H9 (cell line): ENCODE measurements around the gene JARID2. TPM values are rescaled to one million over a fixed set of nuclear protein-coding genes. Genes with fewer than 3 reads are reported as not detected.

Source experiments
- DNase-seq: peaks from one replicate; pipeline ENCODE4 v3.0.0-alpha.2; 2017
- H2AFZ ChIP-seq: one replicate; pipeline ENCODE4 v1.6.1; 2013; ENCODE audit warnings: mild to moderate bottlenecking, low read length, control low read depth, moderate library complexity
- H2AK5ac ChIP-seq: 2 replicates; pipeline ENCODE4 v1.6.1; 2013; ENCODE audit warnings: low read length, control low read depth, mixed read lengths; ENCODE audit not compliant: insufficient read length
- H2BK120ac ChIP-seq: one replicate; pipeline ENCODE4 v1.6.1; 2013; ENCODE audit warnings: low read depth, mild to moderate bottlenecking, low read length, control low read depth, inconsistent platforms; ENCODE audit not compliant: poor library complexity, severe bottlenecking
- H2BK12ac ChIP-seq: 2 replicates; pipeline ENCODE4 v1.6.1; 2013; ENCODE audit warnings: low read length, control low read depth, mixed read lengths, low read depth; ENCODE audit not compliant: insufficient read length
- H2BK15ac ChIP-seq: 2 replicates; pipeline ENCODE4 v1.6.1; 2013; ENCODE audit warnings: low read depth, low read length, control low read depth
- H2BK20ac ChIP-seq: one replicate; pipeline ENCODE4 v1.6.1; 2013; ENCODE audit warnings: low read depth, mild to moderate bottlenecking, low read length, control low read depth, inconsistent platforms; ENCODE audit not compliant: poor library complexity, severe bottlenecking
- H2BK5ac ChIP-seq: 2 replicates; pipeline ENCODE4 v1.6.1; 2013; ENCODE audit warnings: low read length, control low read depth, mixed read lengths; ENCODE audit not compliant: insufficient read length
- H3K14ac ChIP-seq: 2 replicates; pipeline ENCODE4 v1.6.1; 2013; ENCODE audit warnings: low read length, control low read depth; ENCODE audit not compliant: insufficient read depth
- H3K18ac ChIP-seq: 2 replicates; pipeline ENCODE4 v1.6.1; 2013; ENCODE audit warnings: low read depth, mild to moderate bottlenecking, mixed read lengths, low read length, control low read depth; ENCODE audit not compliant: insufficient read length
- H3K23ac ChIP-seq: 2 replicates; pipeline ENCODE4 v1.6.1; 2013; ENCODE audit warnings: low read length, control low read depth, mixed read lengths, low read depth; ENCODE audit not compliant: insufficient read length
- H3K23me2 ChIP-seq: 2 replicates; pipeline ENCODE4 v1.6.1; 2013; ENCODE audit warnings: low read depth, mild to moderate bottlenecking, mixed read lengths, low read length, control low read depth; ENCODE audit not compliant: insufficient read length, poor library complexity, severe bottlenecking
- H3K27ac ChIP-seq: 2 replicates; pipeline ENCODE4 v1.5.1; 2013; ENCODE audit warnings: low read length, control low read depth, mixed read lengths, low read depth; ENCODE audit not compliant: insufficient read length
- H3K27me3 ChIP-seq: 2 replicates; pipeline ENCODE4 v1.6.1; 2013; ENCODE audit warnings: low read length, control low read depth, inconsistent platforms; ENCODE audit not compliant: insufficient read depth
- H3K4ac ChIP-seq: 2 replicates; pipeline ENCODE4 v1.6.1; 2013; ENCODE audit warnings: low read depth, mild to moderate bottlenecking, control low read depth, inconsistent platforms, low read length, moderate library complexity
- H3K4me1 ChIP-seq: 2 replicates; pipeline ENCODE4 v1.6.1; 2013; ENCODE audit warnings: low read length, control low read depth, inconsistent platforms; ENCODE audit not compliant: insufficient read depth
- H3K4me2 ChIP-seq: 2 replicates; pipeline ENCODE4 v1.6.1; 2013; ENCODE audit warnings: low read length, control low read depth, mixed read lengths; ENCODE audit not compliant: insufficient read length, insufficient read depth
- H3K56ac ChIP-seq: 2 replicates; pipeline ENCODE4 v1.6.1; 2013; ENCODE audit warnings: low read depth, mild to moderate bottlenecking, mixed read lengths, low read length, control low read depth; ENCODE audit not compliant: insufficient read length
- H3K79me1 ChIP-seq: 2 replicates; pipeline ENCODE4 v1.6.1; 2013; ENCODE audit warnings: low read depth, mild to moderate bottlenecking, moderate library complexity, low read length, control low read depth, inconsistent platforms; ENCODE audit not compliant: insufficient read depth, poor library complexity, severe bottlenecking
- H3K79me2 ChIP-seq: 2 replicates; pipeline ENCODE4 v1.6.1; 2013; ENCODE audit warnings: low read length, control low read depth, inconsistent platforms; ENCODE audit not compliant: insufficient read depth
- H3K9ac ChIP-seq: 2 replicates; pipeline ENCODE4 v1.6.1; 2013; ENCODE audit warnings: low read length, control low read depth, mixed read lengths; ENCODE audit not compliant: insufficient read length; ENCODE audit errors: extremely low read depth
- H3K9me3 ChIP-seq: one replicate; pipeline ENCODE4 v1.6.1; 2013; ENCODE audit warnings: low read depth, low read length, inconsistent platforms; ENCODE audit not compliant: control insufficient read depth
- H3T11ph ChIP-seq: one replicate; pipeline ENCODE4 v1.6.1; 2013; ENCODE audit warnings: mild to moderate bottlenecking, low read length, control low read depth, inconsistent platforms
- H4K20me1 ChIP-seq: one replicate; pipeline ENCODE4 v1.6.1; 2013; ENCODE audit not compliant: control insufficient read depth, insufficient read length, insufficient read depth
- H4K5ac ChIP-seq: 2 replicates; pipeline ENCODE4 v1.6.1; 2013; ENCODE audit warnings: low read depth, mild to moderate bottlenecking, mixed read lengths, low read length, control low read depth; ENCODE audit not compliant: insufficient read length
- H4K8ac ChIP-seq: replicated peaks from 2 replicates; pipeline ENCODE4 v1.6.1; 2013; ENCODE audit warnings: low read length, control low read depth, mixed read lengths, low read depth; ENCODE audit not compliant: insufficient read length
- H4K91ac ChIP-seq: 2 replicates; pipeline ENCODE4 v1.6.1; 2013; ENCODE audit warnings: low read depth, mild to moderate bottlenecking, moderate library complexity, mixed read lengths, low read length, control low read depth; ENCODE audit not compliant: insufficient read length
- H3K27ac Mint-ChIP-seq, 3 experiments: 2 replicates in 2 of 3; 3 replicates in 1 of 3; pipeline ENCODE4 v1.8.0; 2020 to 2021; ENCODE audit warnings: mixed read lengths in 3 of 3, mild to moderate bottlenecking in 1 of 3, moderate library complexity in 1 of 3
- H3K27me3 Mint-ChIP-seq: 2 replicates; pipeline ENCODE4 v1.8.0; 2021; ENCODE audit warnings: low read depth, mild to moderate bottlenecking, moderate library complexity, mixed read lengths
- H3K36me3 Mint-ChIP-seq, 3 experiments: 2 replicates in 2 of 3; 3 replicates in 1 of 3; pipeline ENCODE4 v1.8.0; 2020 to 2021; ENCODE audit warnings: low read depth in 3 of 3, mixed read lengths in 3 of 3; ENCODE audit not compliant: insufficient read depth in 1 of 3
- H3K4me1 Mint-ChIP-seq, 2 experiments: 2 replicates each; pipeline ENCODE4 v1.8.0; 2020; ENCODE audit warnings: mixed read lengths in 2 of 2
- H3K4me3 Mint-ChIP-seq, 2 experiments: 2 replicates in 1 of 2; 3 replicates in 1 of 2; pipeline ENCODE4 v1.8.0; 2020 to 2021; ENCODE audit warnings: mild to moderate bottlenecking in 2 of 2, mixed read lengths in 2 of 2, moderate library complexity in 1 of 2
- H3K9me3 Mint-ChIP-seq, 2 experiments: 2 replicates in 1 of 2; 3 replicates in 1 of 2; pipeline ENCODE4 v1.8.0; 2020; ENCODE audit warnings: mild to moderate bottlenecking in 2 of 2, mixed read lengths in 2 of 2, moderate library complexity in 1 of 2
- WGBS: extraction: QIAGEN DNeasy Blood & Tissue Kit; methylation state at CpG from one replicate; pipeline ENCODE4 v1.1.7; 2013; ENCODE audit warnings: missing lambda C conversion rate, low lambda C conversion rate, mixed read lengths; ENCODE audit not compliant: insufficient read length; ENCODE audit errors: extremely low coverage; 5-methylcytosine and 5-hydroxymethylcytosine counted together
- total RNA-seq: library from RNA; stranded (reverse); gene quantifications from 2 replicates; pipeline ENCODE4 v1.2.1, GENCODE V29; 2021
- TF ChIP-seq, protein P1 (sequence below): fragments of 200-600 bp; sonication (generic); conservative IDR thresholded peaks from 3 replicates; pipeline ENCODE4 v1.8.0; 2021; ENCODE audit warnings: antibody characterized with exemption, mild to moderate bottlenecking

JARID2 gene
- total RNA-seq, 1 experiment from 2014 or later: 174 TPM

DNA sequence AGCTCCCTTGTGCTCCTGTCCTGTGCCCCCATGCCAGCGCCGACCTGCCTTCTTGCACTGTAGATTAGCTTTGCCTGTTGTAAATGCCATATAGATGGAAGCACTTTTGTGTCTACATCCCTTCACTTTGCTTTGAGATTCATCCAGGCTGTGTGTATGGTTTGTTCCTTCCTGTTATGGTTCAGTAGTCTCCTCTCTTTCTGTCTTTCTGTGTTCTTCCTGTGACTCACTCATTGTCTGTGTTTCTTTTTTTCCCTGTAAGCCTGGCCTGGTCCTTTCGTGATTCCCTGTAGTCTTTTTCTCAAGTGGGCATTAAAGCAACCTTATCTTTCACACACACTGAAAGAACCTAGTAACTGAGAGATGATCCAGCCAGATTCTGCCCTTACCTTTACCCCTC is 66.6 kb downstream of the JARID2 start:
- H3K36me3 Mint-ChIP-seq: peaks cover 0 to 6% (median 2%) of the 10 kb centered on the region in 3 experiments; a peak in 2 of 7 replicates
- Histone ChIP-seq H3K9ac (no peak overlapping the region), H4K20me1 (peaks cover 2% of the 10 kb centered on the region), H2AFZ (no peak overlapping the region), H3K18ac (no peak overlapping the region), H2BK12ac (no peak overlapping the region), H3K27me3 (no peaks in the 10 kb centered on the region), H3T11ph (no peak overlapping the region), H3K4me2 (peak overlapping the region; percentile 15), H3K4ac (no peak overlapping the region), H3K27ac (no peak overlapping the region), H4K8ac (no peak overlapping the region), H4K5ac (no peak overlapping the region), H3K79me1 (no peaks in the 10 kb centered on the region), H2BK120ac (no peak overlapping the region), H2BK5ac (no peak overlapping the region), H3K9me3 (no peaks in the 10 kb centered on the region), H2BK20ac (no peak overlapping the region), H3K14ac (no peak overlapping the region), H4K91ac (no peak overlapping the region), H3K56ac (no peak overlapping the region), H3K23ac (no peak overlapping the region), H2BK15ac (no peak overlapping the region), H3K4me1 (peaks cover 19% of the 10 kb centered on the region), H2AK5ac (no peak overlapping the region), H3K79me2 (peaks cover 95% of the 10 kb centered on the region), H3K23me2 (no peaks in the 10 kb centered on the region)
- H3K9me3 Mint-ChIP-seq: no peaks in the 10 kb centered on the region
- no peaks in the 10 kb centered on the region for H3K27me3 Mint-ChIP-seq
- peaks cover 81 to 87% of the 10 kb centered on the region in 2 experiments for H3K4me1 Mint-ChIP-seq
- WGBS: no CpG with 5 or more reads among the region's 3 CpGs
- DNase-seq: no peak
- peak overlapping the region in 1 of 3 experiments; percentile 18; a peak in 5 of 7 replicates for H3K27ac Mint-ChIP-seq
- TF ChIP-seq, protein P1, sequence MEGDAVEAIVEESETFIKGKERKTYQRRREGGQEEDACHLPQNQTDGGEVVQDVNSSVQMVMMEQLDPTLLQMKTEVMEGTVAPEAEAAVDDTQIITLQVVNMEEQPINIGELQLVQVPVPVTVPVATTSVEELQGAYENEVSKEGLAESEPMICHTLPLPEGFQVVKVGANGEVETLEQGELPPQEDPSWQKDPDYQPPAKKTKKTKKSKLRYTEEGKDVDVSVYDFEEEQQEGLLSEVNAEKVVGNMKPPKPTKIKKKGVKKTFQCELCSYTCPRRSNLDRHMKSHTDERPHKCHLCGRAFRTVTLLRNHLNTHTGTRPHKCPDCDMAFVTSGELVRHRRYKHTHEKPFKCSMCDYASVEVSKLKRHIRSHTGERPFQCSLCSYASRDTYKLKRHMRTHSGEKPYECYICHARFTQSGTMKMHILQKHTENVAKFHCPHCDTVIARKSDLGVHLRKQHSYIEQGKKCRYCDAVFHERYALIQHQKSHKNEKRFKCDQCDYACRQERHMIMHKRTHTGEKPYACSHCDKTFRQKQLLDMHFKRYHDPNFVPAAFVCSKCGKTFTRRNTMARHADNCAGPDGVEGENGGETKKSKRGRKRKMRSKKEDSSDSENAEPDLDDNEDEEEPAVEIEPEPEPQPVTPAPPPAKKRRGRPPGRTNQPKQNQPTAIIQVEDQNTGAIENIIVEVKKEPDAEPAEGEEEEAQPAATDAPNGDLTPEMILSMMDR: no peak
- no peak overlapping the region; a peak in 1 of 5 replicates for H3K4me3 Mint-ChIP-seq
